Naive thymus-derived CD4-positive, alpha-beta T cell (primary cell): ENCODE data around the gene NENF. TPM values are rescaled to one million over a fixed set of nuclear protein-coding genes. Genes with fewer than 3 reads are reported as not detected.
"Not testable (repeated sequence)": the region's sequence is repeated elsewhere in the genome, so short reads cannot be mapped to it uniquely, and the experiment has no call there.

ENCODE experiments used
- ATAC-seq: fragments of 150-1000 bp; cut with Tn5 transposase; 2 replicates; pipeline ENCODE4 v1.10.0; 2021; ENCODE audit warnings: mild to moderate bottlenecking, moderate library complexity
- CTCF ChIA-PET: fragments of 350-600 bp; sonication (Branson Sonifier 250); formaldehyde crosslinking; loops from one replicate; lab custom pipeline; 2021; ENCODE audit warnings: antibody characterized with exemption; lab: Charles Lee
- POLR2A ChIA-PET: fragments of 350-600 bp; sonication (Branson Sonifier 250); formaldehyde crosslinking; loops from one replicate; lab custom pipeline; 2021; ENCODE audit warnings: antibody characterized with exemption, inconsistent platforms; lab: Charles Lee
- DNase-seq, 9 donors: peaks; one replicate each; pipeline versions ENCODE4 v3.0.0 to v3.0.0-alpha.2; 2020 to 2022; ENCODE audit warnings: mixed read lengths in 1 of 9
- H3K27ac ChIP-seq: one replicate; pipeline ENCODE4 v1.7.0; 2013; ENCODE audit warnings: mild to moderate bottlenecking, low read depth, low read length, moderate library complexity
- H3K27me3 ChIP-seq, 2 donors: one replicate each; pipeline ENCODE4 v1.7.0; 2013; ENCODE audit warnings: low read length in 2 of 2, mild to moderate bottlenecking in 2 of 2, moderate library complexity in 2 of 2; ENCODE audit not compliant: control insufficient read depth in 2 of 2, insufficient read depth in 2 of 2
- H3K36me3 ChIP-seq, 3 experiments: 1 replicate in 2 of 3; 2 replicates in 1 of 3; pipeline ENCODE4 v1.7.0; 2013; ENCODE audit warnings: low read length in 3 of 3, mild to moderate bottlenecking in 3 of 3, moderate library complexity in 1 of 3; ENCODE audit not compliant: insufficient read depth in 3 of 3, control insufficient read depth in 2 of 3
- H3K4me1 ChIP-seq, 2 donors: one replicate each; pipeline ENCODE4 v1.7.0; 2013; ENCODE audit warnings: low read length in 2 of 2, mild to moderate bottlenecking in 2 of 2, moderate library complexity in 1 of 2; ENCODE audit not compliant: control insufficient read depth in 2 of 2, insufficient read depth in 2 of 2
- H3K4me3 ChIP-seq: 2 replicates; pipeline ENCODE4 v1.7.0; 2013; ENCODE audit warnings: mild to moderate bottlenecking, low read length
- H3K9me3 ChIP-seq, 3 experiments: 1 replicate in 2 of 3; 2 replicates in 1 of 3; pipeline ENCODE4 v1.7.0; 2013; ENCODE audit warnings: low read length in 3 of 3; ENCODE audit not compliant: control insufficient read depth in 2 of 3
- H3K27ac Mint-ChIP-seq, 9 donors: one replicate each; pipeline ENCODE4 v1.8.0; 2020 to 2022; ENCODE audit warnings: mixed read lengths in 9 of 9, mild to moderate bottlenecking in 8 of 9, moderate library complexity in 5 of 9, inconsistent platforms in 2 of 9
- H3K27me3 Mint-ChIP-seq, 5 donors: one replicate each; pipeline ENCODE4 v1.8.0; 2021 to 2022; ENCODE audit warnings: mixed read lengths in 5 of 5, mild to moderate bottlenecking in 1 of 5
- H3K36me3 Mint-ChIP-seq, 5 donors: one replicate each; pipeline ENCODE4 v1.8.0; 2020 to 2022; ENCODE audit warnings: mixed read lengths in 5 of 5, mild to moderate bottlenecking in 3 of 5, inconsistent platforms in 1 of 5
- H3K4me1 Mint-ChIP-seq, 7 donors: one replicate each; pipeline ENCODE4 v1.8.0; 2020 to 2022; ENCODE audit warnings: mixed read lengths in 7 of 7, mild to moderate bottlenecking in 3 of 7, inconsistent platforms in 1 of 7
- H3K4me3 Mint-ChIP-seq, 10 donors: one replicate each; pipeline ENCODE4 v1.8.0; 2020 to 2022; ENCODE audit warnings: mild to moderate bottlenecking in 10 of 10, mixed read lengths in 10 of 10, moderate library complexity in 6 of 10, inconsistent platforms in 2 of 10
- H3K9me3 Mint-ChIP-seq, 11 donors: one replicate each; pipeline ENCODE4 v1.8.0; 2020 to 2022; ENCODE audit warnings: mixed read lengths in 11 of 11, mild to moderate bottlenecking in 4 of 11, inconsistent platforms in 1 of 11, moderate library complexity in 1 of 11
- intact Hi-C, 2 donors: fragments of 100-400 bp; cut with micrococcal nuclease; formaldehyde crosslinking; loops; one replicate each; pipeline ENCODE4 v1.15.1; 2023
- polyA plus RNA-seq, 2 donors: library from polyadenylated mRNA; unstranded; fragments of 300-500 nt; fragmentation: Illumina TruSeq; gene quantifications; one replicate each; pipeline ENCODE4 v1.2.3, GENCODE V29; 2021
- total RNA-seq, 6 experiments: library from RNA in 5 of 6; stranded (reverse) in 5 of 6; gene quantifications; 1 replicate in 5 of 6; 2 replicates in 1 of 6; pipeline ENCODE4 v1.2.3 and lab custom pipeline; 2021 to 2026

The NENF gene
- total and polyA plus RNA-seq, 7 experiments from 2014 or later = 16.0 to 73.0 (median 22.9) TPM

DNA sequence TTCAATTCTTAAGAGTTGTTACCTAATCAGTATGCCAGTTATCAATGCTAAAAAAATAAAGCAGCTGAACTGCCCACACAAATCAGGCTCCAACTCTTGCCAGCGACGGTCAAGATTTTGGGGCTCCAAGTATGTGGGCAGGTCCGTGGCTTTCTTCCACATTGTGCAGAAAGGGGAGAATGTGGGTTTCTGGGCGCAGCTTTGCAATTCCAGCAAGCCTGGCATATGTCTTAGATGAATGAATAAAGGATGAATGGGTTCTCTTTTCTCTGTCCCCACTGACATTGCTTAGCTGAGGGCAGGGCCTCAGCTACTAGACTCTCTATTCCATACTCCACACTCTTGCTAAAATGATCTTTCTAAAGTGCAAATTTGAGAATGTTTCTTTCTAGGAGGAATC lies 42.4 kb downstream of the NENF start:
- H3K9me3 Mint-ChIP-seq = no peaks in the 10 kb centered on the region
- no peak overlapping the region for H3K27ac Mint-ChIP-seq
- H3K27ac ChIP-seq = no peak overlapping the region
- no peaks in the 10 kb centered on the region for H3K36me3 ChIP-seq
- H3K4me3 ChIP-seq = no peak overlapping the region
- POLR2A ChIA-PET = interaction anchor here (1.0 kb wide), 1 partner anchor 316 kb away, joined by 3 read pairs; the partner anchor contains the start of genes NSL1 and TATDN3
- H3K36me3 Mint-ChIP-seq = no peaks in the 10 kb centered on the region
- ATAC-seq (no peak), DNase-seq (no peak)
- no peak overlapping the region for H3K4me3 Mint-ChIP-seq
- no peaks in the 10 kb centered on the region for H3K9me3 ChIP-seq
- H3K27me3 Mint-ChIP-seq = peaks cover 0 to 17% (median 6%) of the 10 kb centered on the region in 5 donors
- H3K4me1 Mint-ChIP-seq = peaks cover 3 to 18% (median 13%) of the 10 kb centered on the region in 7 donors
- CTCF ChIA-PET = no interaction called here
- no peaks in the 10 kb centered on the region for H3K27me3 ChIP-seq
- peaks cover 0 to 12% of the 10 kb centered on the region in 2 donors for H3K4me1 ChIP-seq
- intact Hi-C loops = loop anchor here (5.0 to 10.0 kb wide), 2 partner anchors 130 to 287 kb away; partner anchors contain the start of gene ATF3 (in 1 of the 2)

DNA sequence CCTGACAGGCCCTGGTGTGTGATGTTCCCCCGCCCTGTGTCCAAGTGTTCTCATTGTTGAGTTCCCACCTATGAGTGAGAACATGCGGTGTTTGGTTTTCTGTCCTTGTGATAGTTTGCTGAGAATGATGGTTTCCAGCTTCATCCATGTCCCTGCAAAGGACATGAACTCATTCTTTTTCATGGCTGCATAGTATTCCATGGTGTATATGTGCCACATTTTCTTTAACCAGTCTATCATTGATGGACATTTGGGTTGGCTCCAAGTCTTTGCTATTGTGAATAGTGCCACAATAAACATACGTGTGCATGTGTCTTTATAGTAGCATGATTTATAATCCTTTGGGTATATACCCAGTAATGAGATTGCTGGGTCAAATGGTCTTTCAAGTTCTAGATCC lies 43.1 kb downstream of the NENF start:
- DNase-seq, H3K27ac ChIP-seq, H3K9me3 Mint-ChIP-seq, H3K4me3 ChIP-seq, ATAC-seq, H3K36me3 Mint-ChIP-seq, H3K9me3 ChIP-seq, H3K36me3 ChIP-seq, H3K27me3 ChIP-seq, H3K27ac Mint-ChIP-seq, H3K4me3 Mint-ChIP-seq: not testable (repeated sequence)
- Mint-ChIP-seq H3K27me3 (peaks cover 0 to 23% (median 6%) of the 10 kb centered on the region in 5 donors), H3K4me1 (peaks cover 3 to 21% (median 13%) of the 10 kb centered on the region in 7 donors)
- intact Hi-C loops = loop anchor here (2.0 to 10.0 kb wide), 4 partner anchors 83 to 519 kb away; partner anchors contain the start of gene ATF3 (in 1 of the 2)
- H3K4me1 ChIP-seq = peaks cover 0 to 12% of the 10 kb centered on the region in 2 donors
- ChIA-PET POLR2A (interaction anchor here (1.0 kb wide), 1 partner anchor 316 kb away, joined by 3 read pairs; the partner anchor contains the start of genes NSL1 and TATDN3), CTCF (interaction anchor here (1.2 kb wide), 1 partner anchor 12 kb away, joined by 3 read pairs; no protein-coding TSS in a partner anchor)

DNA sequence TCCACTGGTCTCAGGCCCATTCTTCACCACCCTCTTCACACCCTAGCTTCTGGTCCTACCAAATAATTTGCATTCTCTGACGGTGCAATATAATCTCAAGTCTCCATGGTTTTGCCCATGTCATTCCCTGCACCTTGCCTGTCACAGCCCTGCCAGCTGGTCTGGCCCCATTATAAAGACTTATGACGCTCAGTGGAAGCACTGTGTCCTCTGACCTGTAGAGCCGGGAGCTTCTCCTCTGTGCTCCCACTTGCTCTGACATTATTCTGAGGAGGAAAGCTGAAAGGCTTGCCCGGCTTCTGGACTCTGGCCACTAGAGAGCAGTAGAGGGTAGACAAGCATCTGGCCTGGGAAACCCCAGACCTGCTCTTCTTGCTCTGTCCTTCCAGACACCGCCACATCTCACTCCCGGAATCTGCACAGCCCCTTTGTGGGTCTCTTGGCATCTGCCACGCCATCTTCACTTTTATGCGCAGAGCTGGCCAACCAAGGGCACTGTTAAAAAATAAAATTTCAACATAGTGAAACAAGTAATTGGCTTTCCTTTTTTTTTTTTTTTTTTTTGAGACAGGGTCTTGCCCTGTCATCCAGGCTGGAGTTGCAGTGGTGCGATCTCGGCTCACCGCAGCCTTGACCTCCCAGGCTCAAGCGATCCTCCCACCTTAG lies 44.4 kb downstream of the NENF start:
- ChIA-PET POLR2A (interaction anchor here (0.5 kb wide), 1 partner anchor 261 kb away, joined by 3 read pairs; no protein-coding TSS in a partner anchor), CTCF (interaction anchor here (0.6 to 2.2 kb wide), 19 partner anchors 12 to 897 kb away, joined by 3 to 11 read pairs (median 3); no protein-coding TSS in a partner anchor)
- Mint-ChIP-seq H3K4me3 (peak overlapping the region in 7 of 10 donors; percentile 12 to 65 (median 43)), H3K9me3 (no peaks in the 10 kb centered on the region), H3K27me3 (peaks cover 0 to 30% (median 4%) of the 10 kb centered on the region in 5 donors), H3K27ac (peak overlapping the region in 1 of 9 donors; percentile 35), H3K36me3 (no peaks in the 10 kb centered on the region), H3K4me1 (peaks cover 3 to 22% (median 13%) of the 10 kb centered on the region in 7 donors)
- ATAC-seq (peak; percentile 96), DNase-seq (peak; percentile 34 to 72 (median 65))
- H3K36me3 ChIP-seq = no peaks in the 10 kb centered on the region
- intact Hi-C loops = loop anchor here (1.0 to 10.0 kb wide), 10 partner anchors 82 to 518 kb away; partner anchors contain the start of gene ATF3 (in 1 of the 2)
- no peak overlapping the region for H3K27ac ChIP-seq
- H3K4me1 ChIP-seq = peaks cover 0 to 12% of the 10 kb centered on the region in 2 donors
- no peaks in the 10 kb centered on the region for H3K9me3 ChIP-seq
- no peaks in the 10 kb centered on the region for H3K27me3 ChIP-seq
- H3K4me3 ChIP-seq = no peak overlapping the region

DNA sequence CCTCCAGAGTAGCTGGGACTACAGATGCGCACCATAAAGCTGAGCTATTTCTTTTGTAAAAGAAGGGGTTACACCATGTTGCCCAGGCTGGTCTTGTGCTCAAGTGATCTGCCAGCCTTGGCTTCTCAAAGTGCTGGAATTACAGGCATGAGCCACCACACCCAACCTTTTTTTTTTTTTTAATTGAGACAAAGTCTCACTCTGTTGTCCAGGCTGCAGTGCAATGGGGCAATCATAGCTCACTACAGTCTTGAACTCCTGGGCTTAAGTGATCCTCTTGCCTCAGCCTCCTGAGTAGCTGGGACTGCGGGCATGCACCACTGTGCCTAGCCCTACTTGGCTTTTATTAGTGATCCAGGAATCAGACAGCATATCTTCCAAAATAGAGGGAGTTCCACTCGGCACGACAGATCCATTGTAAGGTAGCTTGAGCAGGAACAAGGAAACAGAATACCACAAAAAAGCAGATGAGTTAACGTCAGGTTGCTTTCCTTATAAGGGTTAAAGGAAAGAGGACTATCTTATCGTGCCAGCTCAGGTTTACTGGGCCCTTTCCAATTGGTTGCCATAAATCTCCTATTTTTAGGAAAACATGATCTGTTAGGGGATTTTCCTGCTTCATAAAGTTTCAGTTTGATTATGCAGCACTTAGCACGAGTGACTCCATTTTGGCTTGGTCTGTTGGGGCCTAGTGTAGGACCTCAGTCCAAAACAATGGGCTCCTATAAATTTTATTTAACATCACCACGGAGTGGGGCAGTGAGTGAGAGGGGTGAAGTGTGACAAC lies 45.2 kb downstream of the NENF start:
- Mint-ChIP-seq H3K4me1 (peaks cover 3 to 22% (median 13%) of the 10 kb centered on the region in 7 donors), H3K9me3 (no peaks in the 10 kb centered on the region), H3K27ac (peak overlapping the region in 2 of 9 donors; percentile 13 to 41), H3K4me3 (peak overlapping the region in 2 of 10 donors; percentile 12 to 49), H3K27me3 (peaks cover 0 to 32% (median 4%) of the 10 kb centered on the region in 5 donors), H3K36me3 (no peaks in the 10 kb centered on the region)
- ChIA-PET POLR2A (no interaction called here), CTCF (interaction anchor here (0.7 to 2.2 kb wide), 15 partner anchors 11 to 517 kb away, joined by 3 to 11 read pairs (median 4); no protein-coding TSS in a partner anchor)
- intact Hi-C loops = loop anchor here (1.0 to 10.0 kb wide), 10 partner anchors 81 to 517 kb away; partner anchors contain the start of gene ATF3 (in 1 of the 2)
- H3K9me3 ChIP-seq = no peaks in the 10 kb centered on the region
- H3K27ac ChIP-seq = no peak overlapping the region
- H3K27me3 ChIP-seq = no peaks in the 10 kb centered on the region
- no peaks in the 10 kb centered on the region for H3K36me3 ChIP-seq
- H3K4me1 ChIP-seq = peaks cover 0 to 12% of the 10 kb centered on the region in 2 donors
- DNase-seq = no peak
- no peak overlapping the region for H3K4me3 ChIP-seq
- no peak for ATAC-seq

DNA sequence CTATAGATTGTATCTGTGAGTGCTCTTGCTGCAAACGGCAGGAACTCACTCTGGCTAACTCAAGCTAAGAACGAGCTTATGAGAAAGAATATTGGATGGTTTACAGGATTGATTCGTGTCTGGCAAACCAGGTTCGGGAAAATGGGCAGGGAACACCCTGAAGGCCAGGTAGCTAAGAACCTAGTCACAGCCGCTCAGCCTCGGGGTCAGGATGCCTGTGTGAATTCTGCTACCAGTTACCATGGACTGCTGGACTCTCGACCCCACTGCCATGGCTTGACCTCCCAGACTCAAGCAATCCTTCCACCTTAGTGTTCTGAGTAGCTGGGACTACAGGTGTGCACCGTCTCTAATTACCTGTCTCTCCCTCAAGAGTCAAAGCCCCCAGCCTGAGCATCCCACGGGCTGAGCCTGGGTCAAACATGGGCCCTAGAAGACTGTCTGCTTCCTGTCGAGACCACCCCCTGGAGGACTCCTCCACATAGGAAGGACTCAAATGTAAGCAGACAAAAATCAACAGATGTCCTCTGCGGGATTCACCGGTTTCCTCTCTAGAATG lies 45.8 kb downstream of the NENF start:
- no peak overlapping the region for H3K27ac ChIP-seq
- peak overlapping the region in 1 of 9 donors; percentile 38 for H3K27ac Mint-ChIP-seq
- DNase-seq (no peak), ATAC-seq (no peak)
- H3K9me3 Mint-ChIP-seq = no peaks in the 10 kb centered on the region
- H3K4me1 ChIP-seq = peaks cover 0 to 12% of the 10 kb centered on the region in 2 donors
- peaks cover 0 to 32% (median 4%) of the 10 kb centered on the region in 5 donors for H3K27me3 Mint-ChIP-seq
- H3K27me3 ChIP-seq = no peaks in the 10 kb centered on the region
- no peak overlapping the region for H3K4me3 Mint-ChIP-seq
- H3K9me3 ChIP-seq = no peaks in the 10 kb centered on the region
- no peak overlapping the region for H3K4me3 ChIP-seq
- intact Hi-C loops = loop anchor here (5.0 to 10.0 kb wide), 2 partner anchors 126 to 284 kb away; partner anchors contain the start of gene ATF3 (in 1 of the 2)
- H3K36me3 ChIP-seq = no peaks in the 10 kb centered on the region
- ChIA-PET CTCF (interaction anchor here (1.1 to 2.2 kb wide), 5 partner anchors 15 to 516 kb away, joined by 3 to 11 read pairs (median 3); no protein-coding TSS in a partner anchor), POLR2A (no interaction called here)
- peaks cover 3 to 22% (median 13%) of the 10 kb centered on the region in 7 donors for H3K4me1 Mint-ChIP-seq
- no peaks in the 10 kb centered on the region for H3K36me3 Mint-ChIP-seq
